H9 (cell line): ENCODE measurements around the gene SDK2. TPM values are rescaled to one million over a fixed set of nuclear protein-coding genes. Genes with fewer than 3 reads are reported as not detected.

Experiments
- DNase-seq: peaks from one replicate; pipeline ENCODE4 v3.0.0-alpha.2; 2017
- H2AFZ ChIP-seq: one replicate; pipeline ENCODE4 v1.6.1; 2013; ENCODE audit warnings: mild to moderate bottlenecking, low read length, control low read depth, moderate library complexity
- H2AK5ac ChIP-seq: 2 replicates; pipeline ENCODE4 v1.6.1; 2013; ENCODE audit warnings: low read length, control low read depth, mixed read lengths; ENCODE audit not compliant: insufficient read length
- H2BK120ac ChIP-seq: one replicate; pipeline ENCODE4 v1.6.1; 2013; ENCODE audit warnings: low read depth, mild to moderate bottlenecking, low read length, control low read depth, inconsistent platforms; ENCODE audit not compliant: poor library complexity, severe bottlenecking
- H2BK12ac ChIP-seq: 2 replicates; pipeline ENCODE4 v1.6.1; 2013; ENCODE audit warnings: low read length, control low read depth, mixed read lengths, low read depth; ENCODE audit not compliant: insufficient read length
- H2BK15ac ChIP-seq: 2 replicates; pipeline ENCODE4 v1.6.1; 2013; ENCODE audit warnings: low read depth, low read length, control low read depth
- H2BK20ac ChIP-seq: one replicate; pipeline ENCODE4 v1.6.1; 2013; ENCODE audit warnings: low read depth, mild to moderate bottlenecking, low read length, control low read depth, inconsistent platforms; ENCODE audit not compliant: poor library complexity, severe bottlenecking
- H2BK5ac ChIP-seq: 2 replicates; pipeline ENCODE4 v1.6.1; 2013; ENCODE audit warnings: low read length, control low read depth, mixed read lengths; ENCODE audit not compliant: insufficient read length
- H3K14ac ChIP-seq: 2 replicates; pipeline ENCODE4 v1.6.1; 2013; ENCODE audit warnings: low read length, control low read depth; ENCODE audit not compliant: insufficient read depth
- H3K18ac ChIP-seq: 2 replicates; pipeline ENCODE4 v1.6.1; 2013; ENCODE audit warnings: low read depth, mild to moderate bottlenecking, mixed read lengths, low read length, control low read depth; ENCODE audit not compliant: insufficient read length
- H3K23ac ChIP-seq: 2 replicates; pipeline ENCODE4 v1.6.1; 2013; ENCODE audit warnings: low read length, control low read depth, mixed read lengths, low read depth; ENCODE audit not compliant: insufficient read length
- H3K23me2 ChIP-seq: 2 replicates; pipeline ENCODE4 v1.6.1; 2013; ENCODE audit warnings: low read depth, mild to moderate bottlenecking, mixed read lengths, low read length, control low read depth; ENCODE audit not compliant: insufficient read length, poor library complexity, severe bottlenecking
- H3K27ac ChIP-seq: 2 replicates; pipeline ENCODE4 v1.5.1; 2013; ENCODE audit warnings: low read length, control low read depth, mixed read lengths, low read depth; ENCODE audit not compliant: insufficient read length
- H3K27me3 ChIP-seq: 2 replicates; pipeline ENCODE4 v1.6.1; 2013; ENCODE audit warnings: low read length, control low read depth, inconsistent platforms; ENCODE audit not compliant: insufficient read depth
- H3K4ac ChIP-seq: 2 replicates; pipeline ENCODE4 v1.6.1; 2013; ENCODE audit warnings: low read depth, mild to moderate bottlenecking, control low read depth, inconsistent platforms, low read length, moderate library complexity
- H3K4me1 ChIP-seq: 2 replicates; pipeline ENCODE4 v1.6.1; 2013; ENCODE audit warnings: low read length, control low read depth, inconsistent platforms; ENCODE audit not compliant: insufficient read depth
- H3K4me2 ChIP-seq: 2 replicates; pipeline ENCODE4 v1.6.1; 2013; ENCODE audit warnings: low read length, control low read depth, mixed read lengths; ENCODE audit not compliant: insufficient read length, insufficient read depth
- H3K56ac ChIP-seq: 2 replicates; pipeline ENCODE4 v1.6.1; 2013; ENCODE audit warnings: low read depth, mild to moderate bottlenecking, mixed read lengths, low read length, control low read depth; ENCODE audit not compliant: insufficient read length
- H3K79me1 ChIP-seq: 2 replicates; pipeline ENCODE4 v1.6.1; 2013; ENCODE audit warnings: low read depth, mild to moderate bottlenecking, moderate library complexity, low read length, control low read depth, inconsistent platforms; ENCODE audit not compliant: insufficient read depth, poor library complexity, severe bottlenecking
- H3K79me2 ChIP-seq: 2 replicates; pipeline ENCODE4 v1.6.1; 2013; ENCODE audit warnings: low read length, control low read depth, inconsistent platforms; ENCODE audit not compliant: insufficient read depth
- H3K9ac ChIP-seq: 2 replicates; pipeline ENCODE4 v1.6.1; 2013; ENCODE audit warnings: low read length, control low read depth, mixed read lengths; ENCODE audit not compliant: insufficient read length; ENCODE audit errors: extremely low read depth
- H3K9me3 ChIP-seq: one replicate; pipeline ENCODE4 v1.6.1; 2013; ENCODE audit warnings: low read depth, low read length, inconsistent platforms; ENCODE audit not compliant: control insufficient read depth
- H3T11ph ChIP-seq: one replicate; pipeline ENCODE4 v1.6.1; 2013; ENCODE audit warnings: mild to moderate bottlenecking, low read length, control low read depth, inconsistent platforms
- H4K20me1 ChIP-seq: one replicate; pipeline ENCODE4 v1.6.1; 2013; ENCODE audit not compliant: control insufficient read depth, insufficient read length, insufficient read depth
- H4K5ac ChIP-seq: 2 replicates; pipeline ENCODE4 v1.6.1; 2013; ENCODE audit warnings: low read depth, mild to moderate bottlenecking, mixed read lengths, low read length, control low read depth; ENCODE audit not compliant: insufficient read length
- H4K8ac ChIP-seq: replicated peaks from 2 replicates; pipeline ENCODE4 v1.6.1; 2013; ENCODE audit warnings: low read length, control low read depth, mixed read lengths, low read depth; ENCODE audit not compliant: insufficient read length
- H4K91ac ChIP-seq: 2 replicates; pipeline ENCODE4 v1.6.1; 2013; ENCODE audit warnings: low read depth, mild to moderate bottlenecking, moderate library complexity, mixed read lengths, low read length, control low read depth; ENCODE audit not compliant: insufficient read length
- H3K27ac Mint-ChIP-seq, 3 experiments: 2 replicates in 2 of 3; 3 replicates in 1 of 3; pipeline ENCODE4 v1.8.0; 2020 to 2021; ENCODE audit warnings: mixed read lengths in 3 of 3, mild to moderate bottlenecking in 1 of 3, moderate library complexity in 1 of 3
- H3K27me3 Mint-ChIP-seq: 2 replicates; pipeline ENCODE4 v1.8.0; 2021; ENCODE audit warnings: low read depth, mild to moderate bottlenecking, moderate library complexity, mixed read lengths
- H3K36me3 Mint-ChIP-seq, 3 experiments: 2 replicates in 2 of 3; 3 replicates in 1 of 3; pipeline ENCODE4 v1.8.0; 2020 to 2021; ENCODE audit warnings: low read depth in 3 of 3, mixed read lengths in 3 of 3; ENCODE audit not compliant: insufficient read depth in 1 of 3
- H3K4me1 Mint-ChIP-seq, 2 experiments: 2 replicates each; pipeline ENCODE4 v1.8.0; 2020; ENCODE audit warnings: mixed read lengths in 2 of 2
- H3K4me3 Mint-ChIP-seq, 2 experiments: 2 replicates in 1 of 2; 3 replicates in 1 of 2; pipeline ENCODE4 v1.8.0; 2020 to 2021; ENCODE audit warnings: mild to moderate bottlenecking in 2 of 2, mixed read lengths in 2 of 2, moderate library complexity in 1 of 2
- H3K9me3 Mint-ChIP-seq, 2 experiments: 2 replicates in 1 of 2; 3 replicates in 1 of 2; pipeline ENCODE4 v1.8.0; 2020; ENCODE audit warnings: mild to moderate bottlenecking in 2 of 2, mixed read lengths in 2 of 2, moderate library complexity in 1 of 2
- CTCF ChIP-seq: fragments of 200-600 bp; sonication (generic); conservative IDR thresholded peaks from 3 replicates; pipeline ENCODE4 v1.8.0; 2021; ENCODE audit warnings: antibody characterized with exemption, mild to moderate bottlenecking
- WGBS: extraction: QIAGEN DNeasy Blood & Tissue Kit; methylation state at CpG from one replicate; pipeline ENCODE4 v1.1.7; 2013; ENCODE audit warnings: missing lambda C conversion rate, low lambda C conversion rate, mixed read lengths; ENCODE audit not compliant: insufficient read length; ENCODE audit errors: extremely low coverage; 5-methylcytosine and 5-hydroxymethylcytosine counted together
- total RNA-seq: library from RNA; stranded (reverse); gene quantifications from 2 replicates; pipeline ENCODE4 v1.2.1, GENCODE V29; 2021

Gene SDK2
- total RNA-seq, 1 experiment from 2014 or later = 9.1 TPM

DNA sequence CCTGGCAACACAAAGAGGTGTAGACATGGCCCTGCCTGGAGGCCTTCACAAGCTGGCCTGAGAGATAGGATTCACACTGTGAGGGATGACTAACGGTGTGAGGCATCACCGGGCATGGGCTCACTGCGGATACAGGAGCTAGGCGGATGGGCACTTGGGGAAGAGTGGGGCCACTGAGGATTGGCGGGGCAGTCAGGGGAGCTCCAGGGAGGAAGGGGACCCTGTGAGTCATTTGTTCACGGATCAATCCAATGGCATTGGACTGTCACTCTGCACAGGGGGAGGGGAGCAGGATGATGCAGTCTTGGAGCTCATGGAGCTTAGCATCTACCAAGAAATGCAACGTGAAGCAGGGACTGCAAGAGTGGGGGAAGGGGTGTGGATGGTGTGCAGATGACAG, 117.3 kb downstream of the SDK2 start:
- TF ChIP-seq CTCF = no peak
- H3K4me3 Mint-ChIP-seq = no peak overlapping the region
- Histone ChIP-seq H3K9ac (no peak overlapping the region), H3K27ac (no peak overlapping the region), H3T11ph (no peak overlapping the region), H3K4me1 (no peaks in the 10 kb centered on the region), H2BK12ac (no peak overlapping the region), H3K23ac (no peak overlapping the region), H3K4ac (no peak overlapping the region), H4K91ac (no peak overlapping the region), H3K79me1 (no peaks in the 10 kb centered on the region), H3K18ac (no peak overlapping the region), H3K14ac (no peak overlapping the region), H2AFZ (no peak overlapping the region), H3K23me2 (no peaks in the 10 kb centered on the region), H3K56ac (no peak overlapping the region), H2BK15ac (no peak overlapping the region), H3K4me2 (no peak overlapping the region), H3K9me3 (no peaks in the 10 kb centered on the region), H3K27me3 (no peaks in the 10 kb centered on the region), H2BK120ac (no peak overlapping the region), H4K8ac (no peak overlapping the region), H4K20me1 (no peaks in the 10 kb centered on the region), H3K79me2 (no peaks in the 10 kb centered on the region), H2BK5ac (no peak overlapping the region), H2BK20ac (no peak overlapping the region), H2AK5ac (no peak overlapping the region), H4K5ac (no peak overlapping the region)
- no peaks in the 10 kb centered on the region for H3K36me3 Mint-ChIP-seq
- DNase-seq = no peak
- H3K9me3 Mint-ChIP-seq = no peaks in the 10 kb centered on the region; a peak in 1 of 5 replicates
- no peaks in the 10 kb centered on the region; the same call in 1 of the 2 replicates for H3K27me3 Mint-ChIP-seq
- WGBS = no CpG with 5 or more reads among the region's 7 CpGs
- H3K27ac Mint-ChIP-seq = no peak overlapping the region; a peak in 2 of 7 replicates
- peaks cover 6 to 14% of the 10 kb centered on the region in 2 experiments for H3K4me1 Mint-ChIP-seq
